Measurements from ENCODE around the gene RBM3.

DNA sequence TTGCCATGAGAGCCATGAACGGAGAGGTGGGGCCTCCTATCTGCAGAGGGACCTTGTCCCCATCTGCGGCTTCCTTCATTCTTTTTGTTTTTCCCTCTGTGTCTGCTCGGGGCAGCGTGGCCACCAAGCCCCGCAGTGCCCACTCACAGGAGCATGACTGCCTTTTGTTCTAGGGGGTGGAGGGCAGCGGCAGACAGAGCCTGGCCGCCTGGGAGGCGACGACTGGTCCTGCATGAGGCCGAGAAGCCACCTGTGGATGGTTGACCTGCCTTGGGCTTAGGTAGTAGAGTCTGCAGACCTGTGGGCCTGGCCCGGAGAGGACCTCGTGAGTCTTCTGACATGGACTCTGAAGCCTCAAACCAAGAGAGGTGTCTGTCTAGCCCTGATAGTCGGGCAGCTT lies 1.4 kb downstream of the RBM3 start:
- TF ChIP-seq, protein P1, sequence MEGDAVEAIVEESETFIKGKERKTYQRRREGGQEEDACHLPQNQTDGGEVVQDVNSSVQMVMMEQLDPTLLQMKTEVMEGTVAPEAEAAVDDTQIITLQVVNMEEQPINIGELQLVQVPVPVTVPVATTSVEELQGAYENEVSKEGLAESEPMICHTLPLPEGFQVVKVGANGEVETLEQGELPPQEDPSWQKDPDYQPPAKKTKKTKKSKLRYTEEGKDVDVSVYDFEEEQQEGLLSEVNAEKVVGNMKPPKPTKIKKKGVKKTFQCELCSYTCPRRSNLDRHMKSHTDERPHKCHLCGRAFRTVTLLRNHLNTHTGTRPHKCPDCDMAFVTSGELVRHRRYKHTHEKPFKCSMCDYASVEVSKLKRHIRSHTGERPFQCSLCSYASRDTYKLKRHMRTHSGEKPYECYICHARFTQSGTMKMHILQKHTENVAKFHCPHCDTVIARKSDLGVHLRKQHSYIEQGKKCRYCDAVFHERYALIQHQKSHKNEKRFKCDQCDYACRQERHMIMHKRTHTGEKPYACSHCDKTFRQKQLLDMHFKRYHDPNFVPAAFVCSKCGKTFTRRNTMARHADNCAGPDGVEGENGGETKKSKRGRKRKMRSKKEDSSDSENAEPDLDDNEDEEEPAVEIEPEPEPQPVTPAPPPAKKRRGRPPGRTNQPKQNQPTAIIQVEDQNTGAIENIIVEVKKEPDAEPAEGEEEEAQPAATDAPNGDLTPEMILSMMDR (IDR thresholded peaks at IDR 0.05; ENCODE audit: low read depth, low read length), result no peak
- no peak for TF ChIP-seq EZH2phosphoT487 (IDR thresholded peaks at IDR 0.05; ENCODE audit: low read depth)
